Measurements from ENCODE around the gene MS4A2.

- TF ChIP-seq CTCF (conservative IDR thresholded peaks at IDR 0.05 in 1 of 2, IDR thresholded peaks at IDR 0.05 in 1 of 2; ENCODE audit: low read depth in 1 of 2, low read length in 2 of 2) (no peak), EZH2 (IDR thresholded peaks at IDR 0.05; ENCODE audit: low read length, missing control alignments) (no peak)
Observed at GRCh38 chr11:60064111-60064510, 24.4 kb upstream of the MS4A2 start.

Measured in fibroblast of lung (primary cell).